GM10248 (cell line): Measurements from ENCODE around the gene CCR5AS.

Source experiments
- CTCF ChIA-PET: fragments of 300-600 bp; sonication (Branson Sonifier 250); formaldehyde crosslinking; extraction: SDS; loops from one replicate; lab custom pipeline; 2021; ENCODE audit warnings: antibody characterized with exemption; lab: Yijun Ruan, JAX
- POLR2A ChIA-PET: fragments of 350-650 bp; sonication (Branson Sonifier 250); formaldehyde crosslinking; extraction: SDS; loops from one replicate; lab custom pipeline; 2020; ENCODE audit warnings: antibody characterized with exemption; lab: Yijun Ruan, JAX
- DNase-seq: peaks from one replicate; pipeline ENCODE4 v3.0.0; 2012; ENCODE audit errors: extremely low spot score
- CTCF ChIP-seq: IDR thresholded peaks from 2 replicates; pipeline ENCODE4 v1.5.1; 2012; ENCODE audit warnings: mild to moderate bottlenecking, low read depth; ENCODE audit errors: extremely low read depth, missing control alignments, control extremely low read depth

CCR5AS gene

GRCh38 chr3:46368569-46368968 is 38.3 kb downstream of the CCR5AS start:
- TF ChIP-seq CTCF: peak; percentile 47
- ChIA-PET CTCF (interaction anchor here (0.8 to 6.9 kb wide), 17 partner anchors 9 to 1339 kb away, joined by 3 to 50 read pairs (median 7); no protein-coding TSS in a partner anchor), POLR2A (no interaction called here)
- DNase-seq: peak; percentile 59

GRCh38 chr3:46367811-46368210 is 39.1 kb downstream of the CCR5AS start:
- ChIA-PET CTCF (interaction anchor here (1.2 to 6.9 kb wide), 8 partner anchors 8 to 429 kb away, joined by 3 to 50 read pairs (median 19); no protein-coding TSS in a partner anchor), POLR2A (no interaction called here)
- no peak for TF ChIP-seq CTCF
- no peak for DNase-seq

- ChIA-PET POLR2A (no interaction called here), CTCF (interaction anchor here (1.3 kb wide), 1 partner anchor 53 kb away, joined by 3 read pairs; no protein-coding TSS in a partner anchor)
- no peak for TF ChIP-seq CTCF
- DNase-seq: no peak
Measured at GRCh38 chr3:46365737-46366524, 40.9 kb downstream of the CCR5AS start.

- ChIA-PET POLR2A (no interaction called here), CTCF (interaction anchor here (1.0 to 1.6 kb wide), 4 partner anchors 14 to 89 kb away, joined by 3 to 5 read pairs (median 4); no protein-coding TSS in a partner anchor)
- DNase-seq: no peak
- TF ChIP-seq CTCF: no peak
Measured at GRCh38 chr3:46365041-46365440, 41.8 kb downstream of the CCR5AS start.

GRCh38 chr3:46361408-46362283 is 45.2 kb downstream of the CCR5AS start:
- no peak for DNase-seq
- ChIA-PET CTCF (interaction anchor here (1.3 to 3.4 kb wide), 2 partner anchors 8 to 285 kb away, joined by 3 to 21 read pairs; partner anchors contain the start of gene CCR5), POLR2A (no interaction called here)
- TF ChIP-seq CTCF: no peak

- CTCF ChIA-PET: interaction anchor here (1.4 to 3.4 kb wide), 2 partner anchors 8 to 85 kb away, joined by 8 to 21 read pairs; partner anchors contain the start of gene CCR5
- TF ChIP-seq CTCF: no peak
- no peak for DNase-seq
- POLR2A ChIA-PET: no interaction called here
Measured at GRCh38 chr3:46360907-46361306, 46.0 kb downstream of the CCR5AS start.
